ENCODE measurements around the gene MUSTN1. TPM values are rescaled to one million over a fixed set of nuclear protein-coding genes. Genes with fewer than 3 reads are reported as not detected.

Gene MUSTN1
- total and polyA plus RNA-seq, 2 experiments from 2014 or later, result not detected

DNA sequence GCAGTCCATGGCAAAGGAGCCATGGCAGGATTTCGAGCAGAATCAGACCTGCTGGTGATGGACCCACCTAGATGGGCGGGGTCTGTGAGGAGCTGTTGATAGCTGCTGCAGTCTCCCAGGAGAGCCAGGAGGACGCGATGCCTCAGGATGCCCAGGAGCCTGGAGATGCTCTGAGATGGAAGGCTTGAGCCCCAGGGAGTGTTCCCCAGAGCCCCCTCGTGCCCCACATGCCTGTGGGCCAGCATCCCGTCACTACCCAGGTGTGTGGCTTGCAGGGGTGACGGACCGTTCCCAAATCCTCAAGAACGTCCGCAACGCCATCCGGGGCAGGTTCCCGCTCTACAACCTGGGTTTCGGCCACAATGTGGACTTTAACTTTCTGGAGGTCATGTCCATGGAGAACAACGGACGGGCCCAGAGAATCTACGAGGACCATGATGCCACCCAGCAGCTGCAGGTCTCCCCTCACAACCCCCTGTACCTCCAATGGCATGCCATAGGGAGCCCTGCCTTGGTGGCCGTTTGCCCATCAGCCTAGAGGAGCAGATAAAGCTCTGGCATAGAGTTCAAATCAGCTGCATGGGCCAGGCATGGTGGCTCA is 50.7 kb downstream of the MUSTN1 start:
- WGBS, 2 experiments (ENCODE audit: low coverage in 1 of 2, low lambda C conversion rate in 2 of 2, missing lambda C conversion rate in 2 of 2), result 68 to 74% methylated on average over 18 of the region's 18 CpGs

DNA sequence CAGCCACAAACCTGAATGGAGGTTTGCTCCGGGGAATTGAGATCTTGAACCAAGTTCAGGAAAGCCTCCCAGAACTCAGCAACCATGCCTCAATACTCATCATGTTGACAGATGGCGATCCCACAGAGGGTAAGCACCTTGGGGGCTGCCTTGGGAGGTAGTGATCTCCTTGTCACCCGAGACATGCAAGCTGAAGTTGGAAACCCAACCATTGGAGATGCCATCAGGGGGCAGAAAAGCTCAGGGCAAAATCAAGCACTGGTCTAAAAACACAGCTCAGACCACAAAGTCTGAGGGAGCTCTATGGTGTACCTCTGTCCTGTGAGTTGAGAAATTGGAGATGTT is 51.6 kb downstream of the MUSTN1 start:
- WGBS, 2 experiments (ENCODE audit: low coverage in 1 of 2, low lambda C conversion rate in 2 of 2, missing lambda C conversion rate in 2 of 2), result 36 to 40% methylated on average over 3 of the region's 3 CpGs
- H3K4me1 ChIP-seq (ENCODE audit: insufficient read depth), result no peaks in the 10 kb centered on the region
- no peak for DNase-seq
- in situ Hi-C loops (cut with MboI), result no loop called here
- H4K20me1 ChIP-seq (ENCODE audit: insufficient read depth), result no peaks in the 10 kb centered on the region
- H3K36me3 ChIP-seq (ENCODE audit: low read depth), result no peaks in the 10 kb centered on the region
- H3K9me3 ChIP-seq (ENCODE audit: low read depth), result no peaks in the 10 kb centered on the region
- no peaks in the 10 kb centered on the region for H3K9me2 ChIP-seq (ENCODE audit: insufficient read depth)
- H3K79me2 ChIP-seq (ENCODE audit: insufficient read depth), result no peaks in the 10 kb centered on the region
- no peak overlapping the region for H3K4me3 ChIP-seq
- H3F3A ChIP-seq (ENCODE audit: insufficient read depth), result no peaks in the 10 kb centered on the region
- no peak overlapping the region for H3K9ac ChIP-seq
- H3K27me3 ChIP-seq (replicated peaks; ENCODE audit: insufficient read depth), result 0 out of 2 replicates have a peak, but pooled peaks cover 8% of the 10 kb centered on the region
- no peak overlapping the region for H3K4me2 ChIP-seq (ENCODE audit: unreplicated experiment)
- no peak for TF ChIP-seq EZH2phosphoT487 (IDR thresholded peaks at IDR 0.05; ENCODE audit: insufficient read depth, low read depth)
- TF ChIP-seq EZH2 (IDR thresholded peaks at IDR 0.05; ENCODE audit: insufficient read depth, poor library complexity, severe bottlenecking), result no peak
- H3K27ac ChIP-seq, result no peak overlapping the region
- H2AFZ ChIP-seq, result no peak overlapping the region

More for the DNA sequence above, 50.7 kb downstream of the MUSTN1 start:
- no peak for TF ChIP-seq EZH2phosphoT487 (IDR thresholded peaks at IDR 0.05; ENCODE audit: insufficient read depth, low read depth)
- TF ChIP-seq EZH2 (IDR thresholded peaks at IDR 0.05; ENCODE audit: insufficient read depth, poor library complexity, severe bottlenecking), result no peak
- H3F3A ChIP-seq (ENCODE audit: insufficient read depth), result no peaks in the 10 kb centered on the region
- no peaks in the 10 kb centered on the region for H3K9me3 ChIP-seq (ENCODE audit: low read depth)
- H4K20me1 ChIP-seq (ENCODE audit: insufficient read depth), result no peaks in the 10 kb centered on the region
- 0 out of 2 replicates have a peak, but pooled peaks cover 8% of the 10 kb centered on the region for H3K27me3 ChIP-seq (replicated peaks; ENCODE audit: insufficient read depth)
- no peak overlapping the region for H2AFZ ChIP-seq
- no peak overlapping the region for H3K9ac ChIP-seq
- no peaks in the 10 kb centered on the region for H3K4me1 ChIP-seq (ENCODE audit: insufficient read depth)
- no peaks in the 10 kb centered on the region for H3K9me2 ChIP-seq (ENCODE audit: insufficient read depth)
- in situ Hi-C loops (cut with MboI), result no loop called here
- H3K79me2 ChIP-seq (ENCODE audit: insufficient read depth), result no peaks in the 10 kb centered on the region
- no peak overlapping the region for H3K4me3 ChIP-seq
- no peaks in the 10 kb centered on the region for H3K36me3 ChIP-seq (ENCODE audit: low read depth)
- H3K4me2 ChIP-seq (ENCODE audit: unreplicated experiment), result no peak overlapping the region
- DNase-seq, result no peak
- no peak overlapping the region for H3K27ac ChIP-seq

Small RNAs within 50 kb of the gene (microRNA-seq; reads per million reads assigned to microRNA genes)
- not detected for gene MIR8064 (ENCODE audit: borderline number of aligned reads)

Small RNAs within 50 kb of the gene (small RNA-seq; reads per million reads assigned to genes)
- gene MIR8064 (ENCODE audit: low read depth, low replicate concordance) (not detected), gene MUSTN1 (ENCODE audit: low read depth, low replicate concordance) (not detected)

Other genes starting within 250 kb of the MUSTN1 start
- gene PBRM1, start 149.1 kb downstream of the MUSTN1 start, total RNA-seq (2014; rRNA removed; shearing (Covaris generic)), result 30.1 and 42.6 TPM in 2 replicates
- gene PBRM1, start 149.1 kb downstream of the MUSTN1 start, polyA plus RNA-seq (2016; fragmentation: Nextera tagmentation; extraction: Ambion mirVana), result 53.5 and 60.3 TPM in 2 replicates
- gene GNL3, start 149.0 kb downstream of the MUSTN1 start, total RNA-seq (2014; rRNA removed; shearing (Covaris generic)), result 90.2 and 98.8 TPM in 2 replicates
- gene GNL3, start 149.0 kb downstream of the MUSTN1 start, polyA plus RNA-seq (2016; fragmentation: Nextera tagmentation; extraction: Ambion mirVana), result 95.3 and 108 TPM in 2 replicates
- 148 and 151 TPM in 2 replicates for gene GLT8D1, start 129.2 kb downstream of the MUSTN1 start, total RNA-seq (2014; rRNA removed; shearing (Covaris generic))
- 140 and 149 TPM in 2 replicates for gene GLT8D1, start 129.2 kb downstream of the MUSTN1 start, polyA plus RNA-seq (2016; fragmentation: Nextera tagmentation; extraction: Ambion mirVana)
- 184 and 271 TPM in 2 replicates for gene SPCS1, start 128.9 kb downstream of the MUSTN1 start, total RNA-seq (2014; rRNA removed; shearing (Covaris generic))
- 366 and 369 TPM in 2 replicates for gene SPCS1, start 128.9 kb downstream of the MUSTN1 start, polyA plus RNA-seq (2016; fragmentation: Nextera tagmentation; extraction: Ambion mirVana)
- gene NEK4, start 64.1 kb downstream of the MUSTN1 start, total RNA-seq (2014; rRNA removed; shearing (Covaris generic)), result 15.8 and 17.6 TPM in 2 replicates
- 8.4 and 8.7 TPM in 2 replicates for gene NEK4, start 64.1 kb downstream of the MUSTN1 start, polyA plus RNA-seq (2016; fragmentation: Nextera tagmentation; extraction: Ambion mirVana)
- gene ITIH1, start 57.4 kb downstream of the MUSTN1 start, total RNA-seq (2014; rRNA removed; shearing (Covaris generic)), result not detected in 2 replicates
- not detected in 2 replicates for gene ITIH1, start 57.4 kb downstream of the MUSTN1 start, polyA plus RNA-seq (2016; fragmentation: Nextera tagmentation; extraction: Ambion mirVana)
- not detected in 2 replicates for gene ITIH3, start 40.2 kb downstream of the MUSTN1 start, total RNA-seq (2014; rRNA removed; shearing (Covaris generic))
- gene ITIH3, start 40.2 kb downstream of the MUSTN1 start, polyA plus RNA-seq (2016; fragmentation: Nextera tagmentation; extraction: Ambion mirVana), result not detected in 2 replicates
- gene ITIH4, start 4.3 kb downstream of the MUSTN1 start, total RNA-seq (2014; rRNA removed; shearing (Covaris generic)), result 0.11 TPM in 1 of 2 replicates, not detected in the other
- not detected in 2 replicates for gene ITIH4, start 4.3 kb downstream of the MUSTN1 start, polyA plus RNA-seq (2016; fragmentation: Nextera tagmentation; extraction: Ambion mirVana)
- gene STIMATE, start 62.5 kb upstream of the MUSTN1 start, total RNA-seq (2014; rRNA removed; shearing (Covaris generic)), result 10.3 and 11.5 TPM in 2 replicates
- 9.2 and 9.3 TPM in 2 replicates for gene STIMATE, start 62.5 kb upstream of the MUSTN1 start, polyA plus RNA-seq (2016; fragmentation: Nextera tagmentation; extraction: Ambion mirVana)
- 2.6 and 3.0 TPM in 2 replicates for gene SFMBT1, start 211.1 kb upstream of the MUSTN1 start, total RNA-seq (2014; rRNA removed; shearing (Covaris generic))
- 2.2 and 2.3 TPM in 2 replicates for gene SFMBT1, start 211.1 kb upstream of the MUSTN1 start, polyA plus RNA-seq (2016; fragmentation: Nextera tagmentation; extraction: Ambion mirVana)